HG03025 (cell line): ENCODE results near the gene CTBP2.

Experiments
- ATAC-seq: cut with Tn5 transposase; IDR thresholded peaks from one replicate; pipeline ENCODE4 v1.9.1; 2021; ENCODE audit warnings: mild to moderate bottlenecking, moderate library complexity; ENCODE audit not compliant: unreplicated experiment, low FRiP score

The CTBP2 gene

DNA sequence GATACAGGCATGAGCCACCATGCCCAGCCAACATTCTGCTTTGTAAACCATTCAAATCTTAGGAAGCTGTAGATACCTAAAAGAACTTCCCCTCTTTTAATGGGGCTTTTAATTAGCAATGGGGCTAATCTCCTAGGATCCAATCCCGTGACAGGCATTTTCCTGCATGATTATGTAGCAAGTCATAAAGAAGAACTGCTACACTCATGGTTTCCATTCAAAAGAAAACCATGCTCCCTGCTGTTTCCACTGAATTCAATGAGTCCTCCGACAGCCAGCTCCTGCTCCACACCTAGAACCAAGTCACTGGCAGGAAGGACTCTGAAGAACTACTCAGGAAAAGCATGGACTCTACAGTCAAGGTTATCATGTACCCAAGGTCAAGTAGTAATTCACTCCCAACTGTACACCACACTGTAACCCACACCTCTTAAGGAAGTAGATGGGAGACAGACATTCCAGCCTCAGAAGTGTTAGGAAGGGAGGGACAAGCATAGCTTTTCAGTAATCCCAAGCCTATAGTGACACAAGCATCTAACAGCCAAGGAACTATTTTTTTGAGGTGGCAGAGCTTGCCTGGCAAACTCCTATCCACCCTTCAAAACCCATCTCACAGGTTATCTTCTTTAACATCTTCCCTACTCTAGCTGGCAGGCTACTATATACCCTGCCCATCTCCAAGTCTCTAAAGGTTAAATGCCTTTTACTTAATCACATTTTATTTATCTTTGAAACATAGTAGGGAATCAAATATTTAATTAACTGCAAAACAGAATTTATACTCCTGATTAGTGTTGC lies 47.5 kb downstream of the CTBP2 start:
- ATAC-seq = no peak

DNA sequence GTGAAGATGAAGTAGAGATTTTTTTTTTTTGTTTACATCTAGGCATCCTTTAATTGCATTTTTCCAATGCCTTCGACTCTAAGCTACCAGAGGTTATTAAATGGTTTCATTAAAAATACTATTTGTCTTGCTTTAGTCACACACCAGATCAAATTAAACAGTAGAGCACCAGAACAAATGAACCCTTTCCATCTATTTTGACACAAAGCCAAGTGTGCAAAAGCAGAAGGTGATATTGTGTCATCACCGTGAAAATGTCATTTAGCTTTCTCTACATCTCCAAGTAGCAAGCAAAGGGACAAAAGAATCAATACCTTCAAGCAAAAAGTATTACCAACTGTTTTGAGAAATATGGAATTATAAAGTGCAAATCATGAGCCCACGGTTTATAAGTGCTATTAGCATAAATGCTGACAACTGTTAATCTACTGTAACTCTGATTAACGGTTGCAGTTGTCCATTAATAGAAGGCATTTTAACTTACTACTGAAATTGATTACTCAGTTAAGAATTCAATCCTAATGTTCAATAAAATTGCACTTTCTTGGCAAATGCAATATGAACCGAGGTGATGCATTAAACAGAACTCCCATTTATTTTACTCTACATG lies 49.1 kb downstream of the CTBP2 start:
- ATAC-seq = no peak

DNA sequence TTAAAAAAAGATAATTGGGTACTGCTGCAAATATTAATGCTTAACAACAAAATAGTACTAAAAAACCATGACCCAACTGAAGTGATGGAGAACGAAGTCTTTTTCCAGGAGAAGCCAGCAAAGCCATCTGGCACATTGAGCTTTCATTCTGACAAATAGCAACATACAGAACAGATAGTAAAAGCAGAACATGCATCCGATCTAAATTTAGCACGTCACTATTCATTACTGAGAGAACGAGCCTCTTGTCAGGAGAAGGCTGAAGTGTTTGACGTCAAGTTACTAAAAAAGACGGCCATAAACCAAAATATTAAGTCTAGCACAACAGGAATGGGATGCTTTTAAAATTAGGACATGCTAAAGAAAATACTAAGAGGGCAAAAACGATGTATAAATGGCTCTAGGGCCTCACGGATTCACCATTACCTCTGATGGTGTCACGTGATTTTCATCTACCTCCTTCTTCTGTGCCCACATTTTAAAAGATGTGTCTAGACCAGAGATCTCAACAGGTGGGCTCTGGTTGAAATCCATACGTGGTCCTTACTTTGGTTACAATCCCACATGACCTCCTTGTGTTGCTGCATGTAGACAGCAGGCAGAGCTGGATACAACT lies 52.3 kb downstream of the CTBP2 start:
- no peak for ATAC-seq

DNA sequence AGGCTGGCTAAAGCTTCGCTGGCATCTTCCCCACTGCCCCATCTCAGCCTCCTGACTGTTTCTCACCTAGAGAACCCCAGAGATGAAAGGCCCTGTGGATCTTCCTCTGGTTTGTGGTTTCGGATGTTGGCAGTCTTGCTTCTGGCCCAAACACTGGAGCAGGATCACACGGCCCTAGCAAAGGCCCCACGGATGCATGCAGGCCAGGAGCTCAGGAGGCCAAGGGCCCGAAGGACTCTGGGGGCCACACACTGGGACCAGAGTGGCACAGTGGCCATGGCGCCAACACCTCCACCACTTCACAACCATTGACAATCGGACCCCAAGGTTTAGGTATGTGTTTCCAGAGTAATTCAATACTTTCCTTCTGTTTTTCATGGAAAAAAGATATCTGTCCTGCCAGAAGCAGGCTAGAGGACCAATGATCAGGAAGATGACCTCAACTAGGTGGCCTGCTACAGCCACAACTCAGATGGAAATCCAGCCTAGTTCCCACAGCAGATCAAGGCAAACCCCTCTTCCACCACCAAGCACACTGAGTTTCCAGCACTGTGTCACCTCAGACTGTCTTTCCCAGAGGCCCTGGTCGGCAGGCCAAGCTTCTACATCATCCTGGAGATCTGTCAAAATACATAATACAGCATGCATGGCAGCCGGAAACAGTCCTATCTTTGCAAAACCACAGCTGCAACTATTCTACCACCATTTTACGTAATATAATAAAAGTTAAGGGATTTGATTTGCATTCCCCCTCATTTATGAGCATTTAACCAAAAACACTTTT lies 53.0 kb downstream of the CTBP2 start:
- no peak for ATAC-seq

DNA sequence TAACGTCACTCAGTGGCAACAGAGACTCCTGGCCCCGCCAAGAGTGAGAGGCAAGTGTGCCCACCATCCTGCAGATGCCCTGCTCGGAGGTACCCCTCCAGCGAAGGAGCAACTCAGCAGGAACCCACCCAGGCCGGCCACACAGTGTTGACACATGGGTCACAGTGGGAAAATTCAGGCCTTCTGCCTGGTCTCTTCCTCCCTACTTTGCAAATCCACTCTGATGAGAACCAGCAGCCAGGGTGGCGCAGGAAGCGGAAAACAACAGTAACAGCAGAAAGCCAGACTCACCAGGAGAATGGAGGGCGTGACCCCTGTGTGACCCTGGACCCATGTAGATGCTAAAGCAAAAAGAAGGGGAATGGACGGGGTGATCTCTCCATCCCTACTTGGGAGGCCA lies 53.8 kb downstream of the CTBP2 start:
- no peak for ATAC-seq

DNA sequence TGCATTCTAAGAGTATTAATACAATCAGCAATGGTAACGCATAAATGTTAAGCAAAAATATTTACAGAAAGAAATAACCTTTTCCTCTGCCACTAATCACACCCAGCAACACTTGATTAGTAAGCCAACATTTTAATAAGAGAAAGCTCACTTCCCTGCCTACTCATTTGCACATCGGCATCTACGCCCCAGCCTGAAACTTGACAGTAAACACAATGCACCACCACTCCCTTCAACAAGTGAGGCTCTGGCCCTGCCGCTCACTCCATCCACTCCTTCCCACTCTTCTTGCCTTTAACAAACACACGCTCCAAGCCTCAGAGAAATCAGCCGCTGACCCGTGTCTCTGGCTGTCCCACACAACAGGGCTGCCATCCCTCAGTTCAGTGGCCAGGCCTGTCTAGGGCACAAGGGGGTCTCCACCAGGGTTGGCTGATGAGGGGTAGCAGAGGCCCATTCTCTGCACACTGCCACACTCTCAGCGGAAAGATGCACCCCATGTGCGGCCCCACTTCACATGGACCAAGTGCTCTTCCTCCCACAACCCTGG lies 54.6 kb downstream of the CTBP2 start:
- ATAC-seq = no peak

DNA sequence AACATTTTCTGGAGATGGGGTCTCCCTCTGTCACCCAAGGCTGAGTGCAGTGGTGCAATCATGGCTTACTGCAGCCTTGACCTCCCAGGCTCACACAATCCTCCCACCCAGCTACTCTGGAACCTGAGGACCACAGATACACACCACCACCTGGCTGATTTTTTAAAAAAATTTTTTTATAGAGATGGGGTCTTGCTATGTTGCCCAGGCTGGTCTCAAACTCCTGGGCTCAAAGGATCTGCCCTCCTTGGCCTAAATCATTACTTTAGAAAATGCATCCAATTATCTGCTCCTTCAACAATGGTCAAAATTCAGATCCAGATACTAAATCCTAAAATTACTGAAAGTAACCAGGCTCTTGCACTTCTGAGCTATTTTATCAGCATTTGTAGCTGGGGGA lies 55.2 kb downstream of the CTBP2 start:
- ATAC-seq = no peak

DNA sequence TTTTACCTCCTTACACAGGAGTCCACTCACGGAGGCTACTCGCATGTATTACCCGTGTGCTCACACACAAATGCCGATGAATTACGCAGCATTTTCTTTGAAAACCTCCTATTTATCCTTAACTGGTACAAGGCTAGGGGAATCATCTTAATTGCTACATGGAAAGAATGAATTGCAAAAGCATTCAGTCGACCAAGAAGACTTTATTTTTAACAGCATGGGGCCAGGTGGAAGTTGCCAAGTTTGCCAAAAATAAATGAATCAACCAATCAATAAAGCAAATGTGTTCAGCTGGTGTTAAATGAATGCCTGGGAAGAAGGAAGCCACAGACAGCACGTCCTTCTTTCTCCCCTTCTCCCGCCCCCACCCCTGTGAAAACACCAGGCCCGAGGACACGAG lies 55.8 kb downstream of the CTBP2 start:
- ATAC-seq = no peak

DNA sequence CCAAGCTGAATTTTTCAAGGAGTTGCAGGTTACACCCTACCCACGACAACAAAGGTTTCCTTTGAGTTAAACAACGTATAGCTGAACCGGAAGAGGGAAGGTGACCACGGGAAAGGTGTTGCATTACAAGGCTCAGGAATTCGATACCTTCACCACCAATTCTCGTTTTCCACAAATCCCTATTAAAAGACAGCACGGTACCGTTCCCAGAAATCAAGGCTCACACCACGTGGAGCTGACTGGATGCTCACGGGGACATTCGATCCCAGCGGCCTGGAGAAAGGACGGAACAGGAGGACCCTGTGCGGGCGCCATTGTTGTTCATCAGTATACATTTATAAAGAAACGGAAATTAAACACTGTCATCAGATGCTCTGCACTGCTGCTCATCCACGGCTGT lies 56.4 kb downstream of the CTBP2 start:
- ATAC-seq = no peak

DNA sequence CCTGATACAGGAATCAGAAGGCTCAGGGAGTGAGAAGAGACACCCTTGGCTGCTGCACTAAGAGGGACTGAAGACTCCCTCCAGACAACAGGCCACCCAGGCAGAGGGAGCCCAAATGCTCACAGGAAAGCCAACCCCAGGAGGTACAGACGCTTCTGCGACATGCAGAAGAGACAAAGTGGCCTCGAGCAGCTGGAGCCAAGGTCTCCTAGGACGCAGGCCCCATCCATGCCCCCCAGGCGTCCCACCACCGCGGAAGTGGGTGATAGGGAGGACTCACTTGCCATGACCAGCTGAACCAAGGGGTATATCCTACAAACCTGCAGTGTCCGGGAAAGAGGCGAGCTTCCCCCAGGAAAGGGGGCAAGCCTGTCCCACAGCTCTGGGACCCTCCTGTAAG lies 56.9 kb downstream of the CTBP2 start:
- ATAC-seq = no peak

DNA sequence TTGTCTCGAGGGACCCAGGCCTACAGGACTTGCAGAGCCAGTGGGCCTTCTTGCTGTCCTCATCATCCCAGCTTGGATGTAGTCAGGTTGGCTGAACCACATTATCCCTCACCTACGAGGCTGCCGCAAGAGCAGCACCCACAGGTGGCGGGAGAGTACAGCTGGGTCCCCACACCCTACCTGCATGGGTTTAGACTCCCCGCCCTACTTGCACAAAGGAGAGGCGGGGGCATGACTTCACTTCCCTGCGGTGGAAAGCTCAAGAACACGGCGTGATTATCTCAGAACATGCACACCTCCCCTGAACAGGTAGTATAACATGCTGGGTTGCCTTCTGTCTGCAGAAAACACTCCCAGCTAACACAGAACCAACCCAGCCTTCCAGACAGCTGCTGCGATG lies 57.5 kb downstream of the CTBP2 start:
- ATAC-seq = no peak

DNA sequence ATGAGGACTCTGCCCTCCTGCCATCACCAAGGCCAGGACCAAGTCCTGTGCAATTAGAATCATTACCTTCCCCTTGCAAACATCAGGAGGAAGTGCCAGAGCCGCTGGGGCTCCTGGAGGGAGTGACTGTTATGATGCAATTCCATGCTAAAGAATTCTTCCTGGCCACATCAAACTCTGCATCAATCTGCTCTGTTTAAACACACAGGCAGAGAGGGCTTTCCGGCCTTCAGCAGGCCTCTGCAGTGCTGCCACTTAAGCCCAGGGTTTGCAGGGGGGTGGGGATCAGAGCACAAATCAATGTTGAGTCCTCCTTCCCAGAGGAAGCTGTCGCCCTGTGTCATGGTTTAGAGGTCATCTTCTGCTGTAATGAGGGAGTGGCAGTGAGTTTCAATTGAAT lies 58.1 kb downstream of the CTBP2 start:
- ATAC-seq = no peak

DNA sequence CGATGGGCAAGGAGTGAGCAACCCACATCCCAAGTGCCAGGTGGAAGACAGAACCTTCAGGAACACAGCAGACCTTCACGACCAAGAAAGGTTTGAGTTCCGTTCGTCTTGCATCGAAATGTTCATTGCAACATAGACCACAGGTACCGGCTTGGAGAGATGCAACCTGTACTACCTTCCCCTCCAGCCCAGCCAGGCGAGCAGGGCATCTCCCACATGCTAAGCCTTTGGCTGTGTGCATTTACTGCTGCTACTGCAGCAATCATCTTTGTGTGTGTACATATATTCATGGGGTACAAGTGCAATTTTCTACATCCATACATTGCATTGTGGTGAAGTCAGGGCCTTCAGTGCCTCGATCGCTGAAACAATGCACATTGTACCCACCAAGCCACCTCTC lies 58.8 kb downstream of the CTBP2 start:
- no peak for ATAC-seq

DNA sequence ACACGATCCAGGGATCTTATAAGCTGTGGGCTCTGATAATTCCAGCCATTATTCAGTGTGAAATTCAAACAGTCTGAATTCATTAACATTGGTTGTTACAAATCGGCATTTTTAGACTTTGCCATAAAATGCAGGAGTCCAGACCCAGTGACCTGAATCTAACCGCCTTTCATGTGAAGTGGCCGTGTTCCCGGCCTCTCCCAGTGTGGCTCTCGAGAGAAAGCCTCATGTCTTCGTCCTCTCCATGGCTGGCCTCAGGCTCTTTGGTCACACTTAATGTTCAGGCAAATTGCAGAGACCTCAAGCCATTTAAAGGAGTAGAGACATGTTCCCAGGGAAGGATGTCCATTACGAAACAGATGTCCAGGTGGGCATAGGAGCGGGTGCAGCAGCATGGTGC lies 59.3 kb downstream of the CTBP2 start:
- no peak for ATAC-seq

DNA sequence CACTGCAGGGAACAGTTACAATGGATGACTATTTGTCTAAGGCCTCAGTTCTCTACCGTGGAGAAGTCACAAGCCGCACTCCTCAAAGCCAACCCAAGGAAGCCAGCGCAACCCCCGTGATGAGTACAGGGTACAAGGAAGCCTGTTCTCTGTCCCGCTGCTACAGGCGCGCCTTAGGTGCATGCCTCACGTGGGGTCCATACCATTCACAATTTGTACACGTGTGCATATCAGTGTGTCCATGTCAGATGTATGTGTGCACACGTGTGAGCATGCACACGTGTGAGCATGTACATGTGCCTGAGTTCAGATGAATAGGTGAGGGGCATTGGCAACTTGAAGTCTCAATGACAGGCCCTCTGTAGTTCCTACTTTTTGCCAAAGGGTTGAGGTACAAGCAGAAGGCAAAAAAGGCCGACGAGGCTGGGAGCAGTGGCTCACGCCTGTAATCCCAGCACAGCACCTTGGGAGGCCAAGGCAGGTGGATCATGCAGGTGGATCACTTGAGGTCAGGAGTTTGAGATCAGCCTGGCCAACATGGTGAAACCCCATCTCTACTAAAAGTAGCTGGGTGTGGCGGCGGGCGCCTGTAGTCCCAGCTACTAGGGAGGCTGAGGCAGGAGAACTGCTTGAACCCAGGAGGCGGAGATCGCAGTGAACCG lies 62.8 kb downstream of the CTBP2 start:
- no peak for ATAC-seq

DNA sequence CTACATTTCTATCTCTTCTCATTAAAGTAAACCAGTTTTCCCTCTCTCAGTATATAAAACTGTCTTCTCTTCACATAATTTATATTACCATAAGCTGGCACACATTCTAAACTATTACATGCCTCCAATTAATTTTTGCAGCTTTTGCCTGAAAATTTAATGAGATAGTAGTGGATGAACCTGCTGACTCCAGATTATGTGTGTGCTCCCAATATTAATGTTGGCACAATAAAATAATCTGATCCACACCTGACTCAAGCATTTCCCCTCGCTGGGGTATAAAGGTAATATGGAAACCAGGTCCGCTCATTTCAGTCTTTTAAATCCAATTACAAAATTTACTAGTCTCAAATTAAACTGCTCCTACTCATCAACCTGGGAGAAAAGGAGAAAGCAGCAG lies 63.4 kb downstream of the CTBP2 start:
- ATAC-seq = no peak

DNA sequence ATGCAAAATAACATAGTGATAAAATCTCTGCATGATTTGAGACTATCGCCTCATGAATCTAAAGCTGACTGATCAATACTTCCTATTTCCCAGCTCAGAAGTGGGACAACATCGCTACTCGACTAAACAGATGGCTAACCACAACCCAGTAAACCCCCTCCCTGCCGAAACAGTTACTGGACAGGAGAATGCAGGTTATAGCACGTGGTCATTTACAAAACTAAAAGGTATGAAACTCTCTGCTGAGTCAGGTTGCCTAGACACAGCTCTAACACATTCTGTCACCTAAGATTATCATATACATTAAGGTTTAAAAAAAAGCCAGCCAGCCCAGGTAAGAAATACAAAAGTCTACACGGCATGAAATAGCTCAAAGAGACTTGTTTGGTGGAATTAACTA lies 64.0 kb downstream of the CTBP2 start:
- ATAC-seq = peak; percentile 73

DNA sequence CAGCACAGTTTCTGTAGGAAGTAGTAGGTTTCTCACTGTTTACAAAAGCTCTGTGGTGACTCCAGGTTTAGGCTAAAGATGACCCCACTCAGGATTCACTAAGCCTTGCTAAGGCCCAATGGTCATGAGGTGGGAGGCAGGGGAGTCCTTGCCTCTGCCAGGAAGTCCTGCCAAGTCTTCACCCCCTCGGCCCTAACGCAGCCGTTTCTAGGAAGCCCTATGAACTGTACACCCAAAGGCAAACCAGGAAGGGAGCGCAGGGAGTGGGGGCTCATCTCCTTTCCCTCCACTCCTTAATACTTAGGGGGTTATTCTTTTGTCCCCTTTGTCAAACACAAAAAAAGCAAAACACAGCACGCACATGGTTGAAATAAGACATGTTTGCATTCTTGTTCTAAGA lies 64.6 kb downstream of the CTBP2 start:
- no peak for ATAC-seq

DNA sequence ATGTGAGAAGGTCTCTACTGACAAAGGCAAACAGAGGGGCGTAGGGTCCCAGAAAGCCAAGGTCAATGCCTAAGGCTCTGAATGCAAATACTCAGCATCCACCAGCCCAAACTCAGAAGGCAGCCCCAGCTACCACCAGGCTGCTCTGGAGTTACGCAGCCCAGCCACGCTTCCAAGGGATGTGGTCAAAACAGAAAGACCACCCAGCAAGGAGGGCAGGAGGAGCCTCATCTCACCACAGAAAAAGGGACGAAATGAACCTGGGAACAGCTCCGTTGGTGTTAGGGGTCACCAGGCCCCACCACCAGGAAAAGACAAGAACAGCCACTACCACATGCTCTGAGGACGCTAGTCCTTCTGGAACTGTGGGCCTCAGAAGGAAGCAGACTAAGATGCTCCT lies 65.1 kb downstream of the CTBP2 start:
- ATAC-seq = no peak

DNA sequence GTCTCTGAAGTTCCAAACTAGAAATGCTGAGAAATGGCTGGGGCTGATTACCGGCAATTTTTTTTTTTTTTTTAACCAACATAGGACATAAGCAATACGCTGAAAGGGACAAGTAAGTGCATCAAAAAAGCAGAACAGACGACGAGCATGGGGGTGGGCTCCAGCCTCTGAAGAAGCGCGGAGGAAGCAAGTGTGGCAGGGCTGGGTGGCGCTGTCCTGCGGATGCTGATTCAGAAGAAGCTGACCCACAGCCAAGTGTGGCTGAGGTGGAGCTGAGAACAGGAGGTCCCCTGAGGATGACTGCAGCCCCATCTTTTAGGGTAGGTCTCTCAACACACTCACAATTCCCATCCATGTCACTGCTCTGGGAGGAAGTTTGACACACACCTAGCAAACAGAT lies 65.6 kb downstream of the CTBP2 start:
- no peak for ATAC-seq
